H1 (cell line): Measurements from ENCODE around the gene ZHX3. TPM values are rescaled to one million over a fixed set of nuclear protein-coding genes. Genes with fewer than 3 reads are reported as not detected.

Experiments used
- CTCF ChIA-PET: fragments of 300-600 bp; sonication (Branson Sonifier 250); formaldehyde crosslinking; loops from one replicate; lab custom pipeline; 2021; ENCODE audit not compliant: partially characterized antibody; lab: Charles Lee
- POLR2A ChIA-PET: fragments of 300-600 bp; sonication (Branson Sonifier 250); formaldehyde crosslinking; loops from one replicate; lab custom pipeline; 2021; ENCODE audit warnings: inconsistent platforms; ENCODE audit not compliant: partially characterized antibody; lab: Charles Lee
- DNase-seq, 2 experiments: peaks; one replicate each; pipeline versions ENCODE4 v3.0.0 to v3.0.0-alpha.2; 2010 to 2022; ENCODE audit warnings: low spot score in 2 of 2, low read depth in 1 of 2, mixed read lengths in 1 of 2
- FAIRE-seq: peaks from 2 replicates; lab custom pipeline; 2011; peaks lifted over from hg19 to GRCh38; lab: Jason Lieb, UNC
- H2AFZ ChIP-seq: 2 replicates; pipeline ENCODE4 v1.8.1; 2012; ENCODE audit warnings: low read length, inconsistent platforms
- H2AK5ac ChIP-seq: 2 replicates; pipeline ENCODE4 v1.6.1; 2013; ENCODE audit warnings: low read depth, low read length
- H2BK120ac ChIP-seq: replicated peaks from 2 replicates; pipeline ENCODE3; 2013; ENCODE audit warnings: low read depth, low read length, inconsistent platforms
- H2BK12ac ChIP-seq: 2 replicates; pipeline ENCODE4 v1.6.1; 2013; ENCODE audit warnings: low read depth, low read length
- H2BK15ac ChIP-seq: 2 replicates; pipeline ENCODE4 v1.6.1; 2013; ENCODE audit warnings: low read length
- H2BK20ac ChIP-seq: 2 replicates; pipeline ENCODE4 v1.6.1; 2013; ENCODE audit warnings: low read length
- H2BK5ac ChIP-seq: 2 replicates; pipeline ENCODE4 v1.6.1; 2013; ENCODE audit warnings: low read depth, low read length
- H3K14ac ChIP-seq: 2 replicates; pipeline ENCODE4 v1.6.1; 2013; ENCODE audit warnings: inconsistent platforms; ENCODE audit not compliant: insufficient read length
- H3K18ac ChIP-seq: 2 replicates; pipeline ENCODE4 v1.6.1; 2013; ENCODE audit warnings: low read length; ENCODE audit errors: extremely low read depth
- H3K23ac ChIP-seq: 2 replicates; pipeline ENCODE4 v1.6.1; 2013; ENCODE audit warnings: inconsistent platforms; ENCODE audit not compliant: insufficient read length
- H3K23me2 ChIP-seq: 2 replicates; pipeline ENCODE4 v1.6.1; 2013; ENCODE audit warnings: low read depth, low read length
- H3K27ac ChIP-seq: 2 replicates; pipeline ENCODE4 v1.6.1; 2011; ENCODE audit warnings: low read depth, low read length, inconsistent platforms
- H3K27me3 ChIP-seq, 4 experiments: replicated peaks in 1 of 4; 1 replicate in 1 of 4; 2 replicates in 3 of 4; pipeline versions ENCODE4 v1.6.1 to v1.8.1; 2011 to 2013; ENCODE audit warnings: low read length in 3 of 4, mild to moderate bottlenecking in 3 of 4, inconsistent platforms in 2 of 4, mixed read lengths in 2 of 4, moderate library complexity in 1 of 4; ENCODE audit not compliant: control insufficient read depth in 3 of 4, insufficient read depth in 3 of 4; ENCODE audit errors: extremely low read depth in 1 of 4
- H3K36me3 ChIP-seq, 4 experiments: 2 replicates each; pipeline versions ENCODE4 v1.6.1 to v1.8.1; 2011 to 2013; ENCODE audit warnings: mild to moderate bottlenecking in 4 of 4, low read length in 3 of 4, moderate library complexity in 2 of 4, control low read depth in 1 of 4, inconsistent platforms in 1 of 4; ENCODE audit not compliant: insufficient read depth in 4 of 4, control insufficient read depth in 2 of 4
- H3K4ac ChIP-seq: replicated peaks from 2 replicates; pipeline ENCODE3; 2013; ENCODE audit warnings: low read length, low read depth, mixed read lengths, inconsistent platforms; ENCODE audit not compliant: insufficient read length
- H3K4me1 ChIP-seq, 4 experiments: replicated peaks in 1 of 4; 1 replicate in 1 of 4; 2 replicates in 3 of 4; pipeline versions ENCODE4 v1.6.1 to v1.8.1; 2011 to 2013; ENCODE audit warnings: low read length in 3 of 4, inconsistent platforms in 2 of 4, mixed read lengths in 1 of 4; ENCODE audit not compliant: insufficient read depth in 4 of 4, control insufficient read depth in 3 of 4
- H3K4me2 ChIP-seq, 2 experiments: 2 replicates each; pipeline versions ENCODE4 v1.6.1 to v1.8.1; 2011 to 2013; ENCODE audit warnings: low read depth in 2 of 2, low read length in 2 of 2, control low read depth in 1 of 2, inconsistent platforms in 1 of 2, mild to moderate bottlenecking in 1 of 2; ENCODE audit not compliant: insufficient read depth in 1 of 2
- H3K4me3 ChIP-seq, 4 experiments: fragments of 200-600, 300-600 bp in 1 of 4; sonication (generic), shearing (Covaris generic), sonication (Bioruptor Twin) in 1 of 4; 2 replicates each; pipeline versions ENCODE4 v1.5.1 to v1.8.1; 2011 to 2016; ENCODE audit warnings: low read length in 4 of 4, low read depth in 3 of 4, control low read depth in 2 of 4, inconsistent platforms in 2 of 4, mild to moderate bottlenecking in 2 of 4, mixed read lengths in 1 of 4, moderate library complexity in 1 of 4; ENCODE audit not compliant: insufficient read depth in 2 of 4; ENCODE audit errors: extremely low read depth in 1 of 4
- H3K56ac ChIP-seq: replicated peaks from 2 replicates; pipeline ENCODE3; 2013; ENCODE audit warnings: low read depth, mild to moderate bottlenecking, mixed read lengths, low read length, inconsistent platforms; ENCODE audit not compliant: insufficient read length
- H3K79me1 ChIP-seq: 2 replicates; pipeline ENCODE4 v1.6.1; 2013; ENCODE audit warnings: low read depth, low read length, control low read depth
- H3K79me2 ChIP-seq, 2 experiments: 2 replicates each; pipeline versions ENCODE4 v1.6.1 to v1.8.1; 2012 to 2013; ENCODE audit warnings: low read length in 2 of 2, mild to moderate bottlenecking in 2 of 2, inconsistent platforms in 1 of 2; ENCODE audit not compliant: insufficient read depth in 2 of 2, control insufficient read depth in 1 of 2
- H3K9ac ChIP-seq, 4 experiments: replicated peaks in 1 of 4; 1 replicate in 1 of 4; 2 replicates in 3 of 4; pipeline versions ENCODE4 v1.6.1 to v1.8.1; 2011 to 2013; ENCODE audit warnings: low read depth in 3 of 4, low read length in 3 of 4, control low read depth in 2 of 4, mild to moderate bottlenecking in 2 of 4, moderate library complexity in 2 of 4, inconsistent platforms in 1 of 4; ENCODE audit errors: extremely low read depth in 1 of 4
- H3K9me3 ChIP-seq, 2 experiments: 2 replicates each; pipeline versions ENCODE4 v1.6.1 to v1.8.1; 2012 to 2013; ENCODE audit warnings: mild to moderate bottlenecking in 2 of 2, moderate library complexity in 2 of 2, control low read depth in 1 of 2, inconsistent platforms in 1 of 2, low read depth in 1 of 2, low read length in 1 of 2, mixed read lengths in 1 of 2; ENCODE audit not compliant: insufficient read depth in 2 of 2
- H4K20me1 ChIP-seq, 2 experiments: replicated peaks in 1 of 2; 2 replicates each; pipeline versions ENCODE3 to v1.8.1; 2011 to 2013; ENCODE audit warnings: inconsistent platforms in 2 of 2, low read length in 2 of 2, mild to moderate bottlenecking in 1 of 2; ENCODE audit not compliant: insufficient read depth in 2 of 2, control insufficient read depth in 1 of 2
- H4K5ac ChIP-seq: 2 replicates; pipeline ENCODE4 v1.6.1; 2013; ENCODE audit warnings: low read length, low read depth, mixed read lengths, inconsistent platforms; ENCODE audit not compliant: insufficient read length
- H4K8ac ChIP-seq: 2 replicates; pipeline ENCODE4 v1.8.0; 2013; ENCODE audit warnings: mild to moderate bottlenecking, moderate library complexity, low read length, inconsistent platforms; ENCODE audit not compliant: insufficient read depth; ENCODE audit errors: extremely low read depth
- H4K91ac ChIP-seq: replicated peaks from 2 replicates; pipeline ENCODE3; 2013; ENCODE audit warnings: low read length, mixed read lengths, inconsistent platforms; ENCODE audit not compliant: insufficient read length
- EP300 ChIP-seq, 2 experiments: IDR thresholded peaks; 1 replicate in 1 of 2; 2 replicates in 1 of 2; pipeline ENCODE4 v1.6.1; 2011 to 2012; ENCODE audit warnings: low read depth in 2 of 2, low read length in 2 of 2, mild to moderate bottlenecking in 2 of 2, borderline replicate concordance in 1 of 2, inconsistent platforms in 1 of 2, moderate library complexity in 1 of 2
- HDAC2 ChIP-seq, 2 experiments: fragments of 300-600 bp in 1 of 2; sonication (generic) in 1 of 2; IDR thresholded peaks; 2 replicates each; pipeline ENCODE4 v1.6.1; 2011 to 2012; ENCODE audit warnings: low read depth in 2 of 2, low read length in 2 of 2, mild to moderate bottlenecking in 2 of 2, moderate library complexity in 2 of 2, borderline replicate concordance in 1 of 2, inconsistent platforms in 1 of 2
- KDM4A ChIP-seq: IDR thresholded peaks from one replicate; pipeline ENCODE4 v1.7.1; 2012; ENCODE audit warnings: low read depth, mild to moderate bottlenecking, moderate library complexity, low read length, inconsistent platforms; ENCODE audit not compliant: severe bottlenecking
- POU5F1 ChIP-seq: IDR thresholded peaks from 2 replicates; pipeline ENCODE4 v1.6.1; 2011; ENCODE audit warnings: low read depth, mild to moderate bottlenecking, low read length, moderate library complexity
- RNF2 ChIP-seq: fragments of 200-900, 300-1000 bp; sonication (generic); IDR thresholded peaks from 2 replicates; pipeline ENCODE4 v1.7.1; 2016; ENCODE audit warnings: borderline replicate concordance, low read depth, mild to moderate bottlenecking, antibody characterized with exemption, low read length; ENCODE audit not compliant: poor library complexity, severe bottlenecking; ENCODE audit errors: missing control alignments
- SIX5 ChIP-seq: IDR thresholded peaks from 2 replicates; pipeline ENCODE4 v1.6.1; 2011; ENCODE audit warnings: mild to moderate bottlenecking, low read depth, low read length
- SRF ChIP-seq: IDR thresholded peaks from 2 replicates; pipeline ENCODE4 v1.6.1; 2011; ENCODE audit warnings: mild to moderate bottlenecking, low read depth, low read length, moderate library complexity
- TAF7 ChIP-seq: optimal IDR thresholded peaks from 2 replicates; pipeline ENCODE3; 2011; ENCODE audit warnings: low read depth, mild to moderate bottlenecking, inconsistent platforms, low read length, moderate library complexity, borderline replicate concordance
- YY1 ChIP-seq: IDR thresholded peaks from 2 replicates; pipeline ENCODE4 v1.6.1; 2011; ENCODE audit warnings: low read depth, mild to moderate bottlenecking, low read length
- WGBS, 2 experiments: shearing (Covaris generic) in 1 of 2; methylation state at CpG; one replicate each; pipeline versions ENCODE4 v1.1.6 to v1.1.7; 2013 to 2015; ENCODE audit warnings: low lambda C conversion rate in 2 of 2, mixed read lengths in 2 of 2, inconsistent platforms in 1 of 2, low coverage in 1 of 2, missing lambda C conversion rate in 1 of 2; ENCODE audit not compliant: insufficient replicate concordance in 2 of 2, insufficient coverage in 1 of 2, insufficient read length in 1 of 2; ENCODE audit errors: extremely low coverage in 1 of 2, missing lambda C conversion rate in 1 of 2; 5-methylcytosine and 5-hydroxymethylcytosine counted together
- polyA plus RNA-seq, 7 experiments: library from polyadenylated mRNA; depleted of rRNA in 3 of 7; stranded (reverse) in 5 of 7; unstranded in 2 of 7; fragments of >200 nt in 5 of 7; fragments of 200-250 nt in 2 of 7; gene quantifications; 1 replicate in 5 of 7; 2 replicates in 1 of 7; 4 replicates in 1 of 7; pipeline versions ENCODE4 v1.2.1 to v1.2.3, GENCODE V29; 2011 to 2013; ENCODE audit warnings: missing spikeins in 2 of 7, mixed read lengths in 2 of 7
- total RNA-seq: library from RNA; stranded (reverse); fragmentation: NEBNext Ultra II Directional; extraction: Animal tissue kit (Norgen Biotek cat#: 25700); gene quantifications from 2 replicates; pipeline ENCODE4 v1.2.1, GENCODE V29; 2021
- TF ChIP-seq, protein P1 (sequence below): IDR thresholded peaks from 2 replicates; pipeline ENCODE4 v1.6.1; 2011; ENCODE audit warnings: low read length, improper control_type of control experiment

Gene ZHX3
- total and polyA plus RNA-seq, 2 of the 8 experiments (the other 6 are each of a cell fraction or from before 2014, with no cell fraction given) = 1.00 to 7.8 TPM

DNA sequence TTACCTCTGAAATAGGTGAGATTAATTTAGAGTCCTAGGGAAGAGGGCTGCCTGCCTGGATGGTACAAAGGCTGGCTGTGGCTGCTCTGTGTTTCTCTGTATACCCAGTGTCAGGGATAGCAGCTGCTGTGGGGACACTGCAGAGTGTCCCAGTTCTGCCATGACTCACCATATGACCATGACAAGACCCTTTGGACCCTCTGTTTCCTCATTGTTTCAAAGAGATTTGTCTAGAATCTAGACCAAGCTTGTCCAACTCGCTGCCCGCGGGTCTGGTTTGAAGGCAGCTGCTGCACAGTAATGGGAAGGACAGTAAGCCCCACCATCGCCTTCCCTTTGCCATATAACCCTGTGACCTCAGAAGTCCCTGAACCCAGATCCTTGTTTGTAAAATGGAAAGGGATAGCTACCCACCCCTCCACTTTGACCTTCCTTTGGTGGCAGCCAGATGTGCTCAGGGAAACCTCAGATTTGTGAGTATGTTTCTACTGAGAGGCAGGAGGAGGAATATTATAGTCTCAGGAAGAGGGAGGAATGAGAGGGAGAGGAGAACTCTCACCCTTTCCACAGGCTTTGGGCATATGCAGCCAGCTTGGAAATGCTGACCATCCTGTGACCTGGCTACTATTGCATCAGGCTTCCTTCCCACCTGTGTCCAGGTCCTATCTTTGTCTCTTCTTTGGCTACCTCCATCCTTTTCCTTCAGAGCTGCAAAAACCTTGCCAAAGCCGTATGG, 166.2 kb downstream of the ZHX3 start:
- no peak overlapping the region for H3K4me2 ChIP-seq
- no peak overlapping the region for H2BK15ac ChIP-seq
- H3K4me1 ChIP-seq = peaks cover 0 to 14% (median 5%) of the 10 kb centered on the region in 4 experiments; a peak in 4 of 7 replicates
- CTCF ChIA-PET = interaction anchor here (1.0 to 5.0 kb wide), 6 partner anchors 8 to 189 kb away, joined by 3 to 29 read pairs (median 8); partner anchors contain the start of gene LPIN3
- H3K9ac ChIP-seq = no peak overlapping the region
- no peaks in the 10 kb centered on the region for H3K27me3 ChIP-seq
- H3K18ac ChIP-seq = no peak overlapping the region
- H4K91ac ChIP-seq = no peak overlapping the region
- no peak overlapping the region for H2BK20ac ChIP-seq
- H4K20me1 ChIP-seq = peaks cover 42 to 63% of the 10 kb centered on the region in 2 experiments
- H4K8ac ChIP-seq = no peak overlapping the region
- H3K4me3 ChIP-seq = no peak overlapping the region
- no peak overlapping the region for H3K27ac ChIP-seq
- 91% methylated on average over 5 of the region's 5 CpGs; no CpG with 5 or more reads in 1 of the 2 experiments for WGBS, 2 experiments
- no peak for DNase-seq
- no peak overlapping the region for H2BK120ac ChIP-seq
- H3K14ac ChIP-seq = no peak overlapping the region
- no peaks in the 10 kb centered on the region for H3K9me3 ChIP-seq
- no peak overlapping the region for H3K23ac ChIP-seq
- H3K4ac ChIP-seq = no peak overlapping the region
- FAIRE-seq = no peak
- no peaks in the 10 kb centered on the region for H3K23me2 ChIP-seq
- peaks cover 71 to 100% of the 10 kb centered on the region in 2 experiments for H3K79me2 ChIP-seq
- no peak overlapping the region for H3K56ac ChIP-seq
- H4K5ac ChIP-seq = no peak overlapping the region
- H3K79me1 ChIP-seq = peaks cover 64% of the 10 kb centered on the region
- H2AK5ac ChIP-seq = no peak overlapping the region
- POLR2A ChIA-PET = interaction anchor here (0.6 to 2.6 kb wide), 6 partner anchors 9 to 275 kb away, joined by 3 to 14 read pairs (median 3); no protein-coding TSS in a partner anchor
- H2AFZ ChIP-seq = no peak overlapping the region
- H2BK12ac ChIP-seq = no peak overlapping the region
- H2BK5ac ChIP-seq = no peak overlapping the region
- H3K36me3 ChIP-seq = peaks cover 0 to 2% (median 0%) of the 10 kb centered on the region in 4 experiments; a peak in 1 of 8 replicates
- TF ChIP-seq, protein P1, sequence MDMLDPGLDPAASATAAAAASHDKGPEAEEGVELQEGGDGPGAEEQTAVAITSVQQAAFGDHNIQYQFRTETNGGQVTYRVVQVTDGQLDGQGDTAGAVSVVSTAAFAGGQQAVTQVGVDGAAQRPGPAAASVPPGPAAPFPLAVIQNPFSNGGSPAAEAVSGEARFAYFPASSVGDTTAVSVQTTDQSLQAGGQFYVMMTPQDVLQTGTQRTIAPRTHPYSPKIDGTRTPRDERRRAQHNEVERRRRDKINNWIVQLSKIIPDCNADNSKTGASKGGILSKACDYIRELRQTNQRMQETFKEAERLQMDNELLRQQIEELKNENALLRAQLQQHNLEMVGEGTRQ = no peak
- no peak for TF ChIP-seq SRF
- TF ChIP-seq KDM4A = no peak
- TF ChIP-seq HDAC2 (IDR thresholded peaks at IDR 0.05; ENCODE audit: borderline replicate concordance in 1 of 2, low read depth in 2 of 2, low read length in 2 of 2) = no peak
- no peak for TF ChIP-seq POU5F1
- TF ChIP-seq SIX5 = no peak
- no peak for TF ChIP-seq RNF2
- TF ChIP-seq TAF7 = no peak
- no peak for TF ChIP-seq EP300 (IDR thresholded peaks at IDR 0.05; ENCODE audit: borderline replicate concordance in 1 of 2, low read depth in 2 of 2, low read length in 2 of 2)
- TF ChIP-seq YY1 = no peak
